ENCODE results near the gene IPPK.

IPPK gene, protein sequence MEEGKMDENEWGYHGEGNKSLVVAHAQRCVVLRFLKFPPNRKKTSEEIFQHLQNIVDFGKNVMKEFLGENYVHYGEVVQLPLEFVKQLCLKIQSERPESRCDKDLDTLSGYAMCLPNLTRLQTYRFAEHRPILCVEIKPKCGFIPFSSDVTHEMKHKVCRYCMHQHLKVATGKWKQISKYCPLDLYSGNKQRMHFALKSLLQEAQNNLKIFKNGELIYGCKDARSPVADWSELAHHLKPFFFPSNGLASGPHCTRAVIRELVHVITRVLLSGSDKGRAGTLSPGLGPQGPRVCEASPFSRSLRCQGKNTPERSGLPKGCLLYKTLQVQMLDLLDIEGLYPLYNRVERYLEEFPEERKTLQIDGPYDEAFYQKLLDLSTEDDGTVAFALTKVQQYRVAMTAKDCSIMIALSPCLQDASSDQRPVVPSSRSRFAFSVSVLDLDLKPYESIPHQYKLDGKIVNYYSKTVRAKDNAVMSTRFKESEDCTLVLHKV

GRCh38 chr9:92669890-92670708 lies at the start of gene IPPK:
Gene IPPK, minus strand, starts transcription at chr9:92670131. Its CDS starts 143 bp downstream, at chr9:92669988.
- no peak for FAIRE-seq

GRCh38 chr9:92719028-92719647 lies 49.2 kb upstream of the IPPK start:
- no peak for FAIRE-seq

- FAIRE-seq, result no peak
Measured at GRCh38 chr9:92718086-92719001, 48.4 kb upstream of the IPPK start.

GRCh38 chr9:92717201-92718085 lies 47.5 kb upstream of the IPPK start:
- FAIRE-seq, result no peak

- FAIRE-seq, result no peak
Measured at GRCh38 chr9:92716557-92716956, 46.6 kb upstream of the IPPK start.

GRCh38 chr9:92715488-92716231 lies 45.7 kb upstream of the IPPK start:
- FAIRE-seq, result no peak

DNA sequence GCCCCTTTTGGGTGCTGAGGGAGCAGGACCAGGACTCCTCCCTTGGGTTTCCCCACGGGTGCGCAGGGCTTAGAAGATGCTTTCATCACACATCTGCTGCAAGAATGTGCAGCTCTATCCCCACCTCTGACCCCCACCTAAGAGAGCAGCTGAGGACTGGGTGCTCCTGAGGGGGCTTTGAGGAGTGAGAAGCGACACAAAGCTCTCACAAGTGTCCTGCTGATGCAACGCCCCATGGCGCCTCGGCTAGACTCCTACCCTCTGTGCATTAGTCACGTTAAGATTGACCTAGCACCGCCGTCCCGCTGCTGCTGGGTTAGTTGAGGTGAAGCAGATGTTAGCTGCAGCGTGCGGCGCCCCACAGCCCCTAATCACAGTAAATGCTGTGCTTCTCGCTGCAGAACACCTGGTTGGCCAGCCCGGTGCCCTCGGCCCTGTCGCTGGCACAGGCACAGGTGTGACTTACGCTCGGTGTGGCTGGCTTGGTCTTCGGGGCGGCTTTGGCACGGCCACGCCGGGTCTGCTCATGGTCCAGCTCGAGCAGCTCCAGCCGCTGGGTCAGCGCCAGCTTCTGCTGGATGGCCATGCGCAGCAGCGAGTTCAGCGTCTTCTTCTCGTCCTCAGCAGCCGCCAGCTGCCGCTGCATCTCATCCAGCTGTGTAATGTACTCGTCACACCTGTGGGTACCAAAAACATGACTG lies 45.0 kb upstream of the IPPK start:
- no peak for FAIRE-seq

DNA sequence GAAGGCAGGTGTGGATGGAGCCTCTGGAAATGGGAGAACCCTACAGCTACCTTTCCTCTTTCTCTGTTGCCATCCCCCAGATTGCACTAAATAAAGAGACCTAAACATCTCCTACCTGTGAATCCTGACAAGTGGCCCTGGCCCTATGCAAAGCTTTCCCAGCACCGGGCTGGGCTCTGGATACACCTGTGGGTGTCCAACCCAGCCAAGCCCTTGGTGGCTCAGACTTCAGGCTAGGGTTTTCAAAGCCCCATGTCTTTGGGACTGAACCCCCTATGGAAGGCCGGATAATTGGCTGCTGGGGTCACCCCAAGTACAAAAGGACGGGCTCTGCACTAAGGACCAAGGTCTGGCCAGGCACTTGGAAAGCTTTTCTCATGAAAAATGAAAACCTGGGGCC lies 44.1 kb upstream of the IPPK start:
- FAIRE-seq, result no peak

DNA sequence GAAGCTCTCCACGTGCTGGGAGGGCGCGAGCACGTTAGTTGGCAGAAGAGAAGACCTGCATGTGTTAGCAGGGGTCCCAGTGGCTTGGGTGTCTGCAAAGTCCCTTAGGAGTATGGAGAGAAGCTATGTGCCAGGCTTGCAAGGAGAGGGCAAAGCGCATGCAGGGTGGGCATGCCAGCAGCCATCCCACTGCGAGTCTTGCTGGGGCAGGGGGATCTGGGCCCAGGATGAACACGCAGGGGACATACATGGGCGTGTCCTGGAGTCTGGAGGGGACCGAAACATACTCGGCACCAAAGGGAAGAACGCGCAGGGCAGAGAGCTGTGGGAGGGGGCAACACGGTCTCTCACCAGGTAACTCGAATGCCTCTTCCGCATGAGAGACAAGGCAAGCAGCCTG lies 43.6 kb upstream of the IPPK start:
- FAIRE-seq, result no peak

DNA sequence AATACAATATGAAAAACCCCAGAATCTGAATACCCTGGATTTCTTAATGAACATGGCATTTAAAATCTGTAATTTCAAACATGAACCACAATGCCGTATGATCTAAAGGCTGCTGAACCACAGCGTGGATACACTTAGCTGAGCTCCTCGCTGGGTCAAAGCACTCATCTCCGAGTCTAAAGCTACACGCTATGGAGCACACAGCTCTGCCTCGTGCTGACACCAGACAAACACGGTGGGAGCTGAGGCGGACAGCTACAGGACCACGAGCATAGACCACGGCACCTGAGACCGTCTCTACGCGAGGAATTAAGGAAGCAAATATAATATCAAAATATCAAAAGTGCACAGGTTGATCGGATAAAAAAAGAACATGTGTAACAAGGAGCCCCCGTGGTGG lies 42.8 kb upstream of the IPPK start:
- no peak for FAIRE-seq

DNA sequence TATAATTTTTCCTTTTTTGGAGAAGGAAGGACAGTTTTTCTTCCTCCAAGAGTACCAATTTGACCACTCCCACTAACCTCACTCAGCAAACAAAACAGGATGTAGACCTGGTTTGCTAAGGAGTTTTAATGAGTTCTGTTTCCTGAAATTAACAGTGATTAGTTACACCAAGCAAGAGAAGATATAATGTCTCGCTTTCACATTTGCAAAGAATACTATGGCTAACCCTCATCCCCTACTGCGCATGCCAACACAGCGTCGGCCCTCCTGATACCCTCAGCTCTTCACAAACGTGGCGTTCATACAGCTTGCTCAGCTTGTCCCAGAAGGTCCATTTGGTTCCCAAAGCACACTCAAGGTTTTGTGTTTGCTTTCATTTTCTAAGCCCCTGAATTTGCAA lies 41.9 kb upstream of the IPPK start:
- no peak for FAIRE-seq

DNA sequence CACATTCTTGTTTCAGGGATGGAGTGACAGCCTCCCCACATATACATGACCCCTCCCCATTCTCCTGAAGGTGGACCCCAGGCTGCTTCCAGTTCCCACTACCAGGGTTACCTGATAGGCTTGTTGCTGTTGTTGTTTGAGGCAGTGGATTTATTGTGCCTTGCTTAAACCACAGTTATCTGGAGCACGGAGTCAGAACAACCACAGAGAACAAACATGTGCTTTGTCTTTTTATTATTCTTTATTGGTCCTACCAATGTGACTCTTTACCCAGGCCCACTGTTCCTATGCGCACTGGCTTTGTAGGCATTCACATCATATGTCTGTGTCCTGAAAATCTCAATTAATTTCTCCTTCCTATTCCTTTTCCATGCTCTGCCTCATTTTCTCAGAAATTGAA lies 41.2 kb upstream of the IPPK start:
- FAIRE-seq, result no peak

- FAIRE-seq, result no peak
Measured at GRCh38 chr9:92710368-92710767, 40.4 kb upstream of the IPPK start.

GRCh38 chr9:92709954-92710353 lies 40.0 kb upstream of the IPPK start:
- no peak for FAIRE-seq

DNA sequence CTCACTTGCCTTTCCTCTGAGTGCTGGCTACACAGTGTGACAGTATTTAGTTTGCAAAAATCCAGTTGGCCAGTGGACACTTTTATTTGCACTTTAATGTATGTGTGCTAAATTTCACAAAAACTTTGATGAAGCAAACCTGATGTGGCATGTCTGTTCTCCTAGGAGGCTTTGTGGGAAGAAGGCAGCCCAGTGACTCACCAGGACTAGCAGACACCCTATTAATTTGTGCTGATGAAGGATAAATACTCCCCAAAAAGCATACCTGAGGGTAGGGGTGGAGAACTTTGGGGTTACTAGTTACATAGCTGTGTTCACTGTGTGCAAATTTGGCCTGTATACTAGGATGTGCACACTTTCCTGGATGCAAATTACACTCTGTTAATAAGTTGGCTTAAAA lies 39.3 kb upstream of the IPPK start:
- FAIRE-seq, result no peak

GRCh38 chr9:92707530-92707929 lies 37.6 kb upstream of the IPPK start:
- FAIRE-seq, result no peak

- no peak for FAIRE-seq
Measured at GRCh38 chr9:92706218-92706940, 36.4 kb upstream of the IPPK start.

GRCh38 chr9:92704528-92704927 lies 34.6 kb upstream of the IPPK start:
- FAIRE-seq, result no peak

DNA sequence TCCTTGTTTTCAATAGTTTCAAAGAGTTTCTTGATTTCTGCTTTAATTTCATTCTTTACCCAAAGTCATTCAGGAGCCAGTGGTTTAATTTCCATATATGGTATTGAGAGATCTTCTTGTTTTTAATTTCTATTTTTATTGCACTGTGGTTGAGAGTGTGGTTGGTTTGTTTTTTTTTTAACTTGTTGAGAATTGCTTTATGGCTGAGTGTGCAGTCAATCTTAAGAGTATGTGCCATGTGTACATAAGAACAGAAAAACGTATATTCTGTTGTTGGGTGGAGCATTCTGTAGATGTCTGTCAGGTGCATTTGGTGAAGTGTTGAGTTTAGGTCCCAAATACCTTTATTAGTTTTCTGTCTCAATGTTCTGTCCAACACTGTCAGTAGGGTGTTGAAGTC lies 26.7 kb upstream of the IPPK start:
- FAIRE-seq, result no peak
